H1 (cell line): ENCODE data around the gene SLC17A1. TPM values are rescaled to one million over a fixed set of nuclear protein-coding genes. Genes with fewer than 3 reads are reported as not detected.

Experiments used
- CTCF ChIA-PET: fragments of 300-600 bp; sonication (Branson Sonifier 250); formaldehyde crosslinking; loops from one replicate; lab custom pipeline; 2021; ENCODE audit not compliant: partially characterized antibody; lab: Charles Lee
- POLR2A ChIA-PET: fragments of 300-600 bp; sonication (Branson Sonifier 250); formaldehyde crosslinking; loops from one replicate; lab custom pipeline; 2021; ENCODE audit warnings: inconsistent platforms; ENCODE audit not compliant: partially characterized antibody; lab: Charles Lee
- DNase-seq, 2 experiments: peaks; one replicate each; pipeline versions ENCODE4 v3.0.0 to v3.0.0-alpha.2; 2010 to 2022; ENCODE audit warnings: low spot score in 2 of 2, low read depth in 1 of 2, mixed read lengths in 1 of 2
- FAIRE-seq: peaks from 2 replicates; lab custom pipeline; 2011; peaks lifted over from hg19 to GRCh38; lab: Jason Lieb, UNC
- H2AFZ ChIP-seq: 2 replicates; pipeline ENCODE4 v1.8.1; 2012; ENCODE audit warnings: low read length, inconsistent platforms
- H2AK5ac ChIP-seq: 2 replicates; pipeline ENCODE4 v1.6.1; 2013; ENCODE audit warnings: low read depth, low read length
- H2BK120ac ChIP-seq: replicated peaks from 2 replicates; pipeline ENCODE3; 2013; ENCODE audit warnings: low read depth, low read length, inconsistent platforms
- H2BK12ac ChIP-seq: 2 replicates; pipeline ENCODE4 v1.6.1; 2013; ENCODE audit warnings: low read depth, low read length
- H2BK15ac ChIP-seq: 2 replicates; pipeline ENCODE4 v1.6.1; 2013; ENCODE audit warnings: low read length
- H2BK20ac ChIP-seq: 2 replicates; pipeline ENCODE4 v1.6.1; 2013; ENCODE audit warnings: low read length
- H2BK5ac ChIP-seq: 2 replicates; pipeline ENCODE4 v1.6.1; 2013; ENCODE audit warnings: low read depth, low read length
- H3K14ac ChIP-seq: 2 replicates; pipeline ENCODE4 v1.6.1; 2013; ENCODE audit warnings: inconsistent platforms; ENCODE audit not compliant: insufficient read length
- H3K18ac ChIP-seq: 2 replicates; pipeline ENCODE4 v1.6.1; 2013; ENCODE audit warnings: low read length; ENCODE audit errors: extremely low read depth
- H3K23ac ChIP-seq: 2 replicates; pipeline ENCODE4 v1.6.1; 2013; ENCODE audit warnings: inconsistent platforms; ENCODE audit not compliant: insufficient read length
- H3K23me2 ChIP-seq: 2 replicates; pipeline ENCODE4 v1.6.1; 2013; ENCODE audit warnings: low read depth, low read length
- H3K27ac ChIP-seq: 2 replicates; pipeline ENCODE4 v1.6.1; 2011; ENCODE audit warnings: low read depth, low read length, inconsistent platforms
- H3K27me3 ChIP-seq, 4 experiments: replicated peaks in 1 of 4; 1 replicate in 1 of 4; 2 replicates in 3 of 4; pipeline versions ENCODE4 v1.6.1 to v1.8.1; 2011 to 2013; ENCODE audit warnings: low read length in 3 of 4, mild to moderate bottlenecking in 3 of 4, inconsistent platforms in 2 of 4, mixed read lengths in 2 of 4, moderate library complexity in 1 of 4; ENCODE audit not compliant: control insufficient read depth in 3 of 4, insufficient read depth in 3 of 4; ENCODE audit errors: extremely low read depth in 1 of 4
- H3K36me3 ChIP-seq, 4 experiments: 2 replicates each; pipeline versions ENCODE4 v1.6.1 to v1.8.1; 2011 to 2013; ENCODE audit warnings: mild to moderate bottlenecking in 4 of 4, low read length in 3 of 4, moderate library complexity in 2 of 4, control low read depth in 1 of 4, inconsistent platforms in 1 of 4; ENCODE audit not compliant: insufficient read depth in 4 of 4, control insufficient read depth in 2 of 4
- H3K4ac ChIP-seq: replicated peaks from 2 replicates; pipeline ENCODE3; 2013; ENCODE audit warnings: low read length, low read depth, mixed read lengths, inconsistent platforms; ENCODE audit not compliant: insufficient read length
- H3K4me1 ChIP-seq, 4 experiments: replicated peaks in 1 of 4; 1 replicate in 1 of 4; 2 replicates in 3 of 4; pipeline versions ENCODE4 v1.6.1 to v1.8.1; 2011 to 2013; ENCODE audit warnings: low read length in 3 of 4, inconsistent platforms in 2 of 4, mixed read lengths in 1 of 4; ENCODE audit not compliant: insufficient read depth in 4 of 4, control insufficient read depth in 3 of 4
- H3K4me2 ChIP-seq, 2 experiments: 2 replicates each; pipeline versions ENCODE4 v1.6.1 to v1.8.1; 2011 to 2013; ENCODE audit warnings: low read depth in 2 of 2, low read length in 2 of 2, control low read depth in 1 of 2, inconsistent platforms in 1 of 2, mild to moderate bottlenecking in 1 of 2; ENCODE audit not compliant: insufficient read depth in 1 of 2
- H3K4me3 ChIP-seq, 4 experiments: fragments of 200-600, 300-600 bp in 1 of 4; sonication (generic), shearing (Covaris generic), sonication (Bioruptor Twin) in 1 of 4; 2 replicates each; pipeline versions ENCODE4 v1.5.1 to v1.8.1; 2011 to 2016; ENCODE audit warnings: low read length in 4 of 4, low read depth in 3 of 4, control low read depth in 2 of 4, inconsistent platforms in 2 of 4, mild to moderate bottlenecking in 2 of 4, mixed read lengths in 1 of 4, moderate library complexity in 1 of 4; ENCODE audit not compliant: insufficient read depth in 2 of 4; ENCODE audit errors: extremely low read depth in 1 of 4
- H3K56ac ChIP-seq: replicated peaks from 2 replicates; pipeline ENCODE3; 2013; ENCODE audit warnings: low read depth, mild to moderate bottlenecking, mixed read lengths, low read length, inconsistent platforms; ENCODE audit not compliant: insufficient read length
- H3K79me1 ChIP-seq: 2 replicates; pipeline ENCODE4 v1.6.1; 2013; ENCODE audit warnings: low read depth, low read length, control low read depth
- H3K79me2 ChIP-seq, 2 experiments: 2 replicates each; pipeline versions ENCODE4 v1.6.1 to v1.8.1; 2012 to 2013; ENCODE audit warnings: low read length in 2 of 2, mild to moderate bottlenecking in 2 of 2, inconsistent platforms in 1 of 2; ENCODE audit not compliant: insufficient read depth in 2 of 2, control insufficient read depth in 1 of 2
- H3K9ac ChIP-seq, 4 experiments: replicated peaks in 1 of 4; 1 replicate in 1 of 4; 2 replicates in 3 of 4; pipeline versions ENCODE4 v1.6.1 to v1.8.1; 2011 to 2013; ENCODE audit warnings: low read depth in 3 of 4, low read length in 3 of 4, control low read depth in 2 of 4, mild to moderate bottlenecking in 2 of 4, moderate library complexity in 2 of 4, inconsistent platforms in 1 of 4; ENCODE audit errors: extremely low read depth in 1 of 4
- H3K9me3 ChIP-seq, 2 experiments: 2 replicates each; pipeline versions ENCODE4 v1.6.1 to v1.8.1; 2012 to 2013; ENCODE audit warnings: mild to moderate bottlenecking in 2 of 2, moderate library complexity in 2 of 2, control low read depth in 1 of 2, inconsistent platforms in 1 of 2, low read depth in 1 of 2, low read length in 1 of 2, mixed read lengths in 1 of 2; ENCODE audit not compliant: insufficient read depth in 2 of 2
- H4K20me1 ChIP-seq, 2 experiments: replicated peaks in 1 of 2; 2 replicates each; pipeline versions ENCODE3 to v1.8.1; 2011 to 2013; ENCODE audit warnings: inconsistent platforms in 2 of 2, low read length in 2 of 2, mild to moderate bottlenecking in 1 of 2; ENCODE audit not compliant: insufficient read depth in 2 of 2, control insufficient read depth in 1 of 2
- H4K5ac ChIP-seq: 2 replicates; pipeline ENCODE4 v1.6.1; 2013; ENCODE audit warnings: low read length, low read depth, mixed read lengths, inconsistent platforms; ENCODE audit not compliant: insufficient read length
- H4K8ac ChIP-seq: 2 replicates; pipeline ENCODE4 v1.8.0; 2013; ENCODE audit warnings: mild to moderate bottlenecking, moderate library complexity, low read length, inconsistent platforms; ENCODE audit not compliant: insufficient read depth; ENCODE audit errors: extremely low read depth
- H4K91ac ChIP-seq: replicated peaks from 2 replicates; pipeline ENCODE3; 2013; ENCODE audit warnings: low read length, mixed read lengths, inconsistent platforms; ENCODE audit not compliant: insufficient read length
- JUND ChIP-seq: IDR thresholded peaks from 2 replicates; pipeline ENCODE4 v1.6.1; 2011; ENCODE audit warnings: mild to moderate bottlenecking, improper control_type of control experiment, low read length
- polyA plus RNA-seq, 7 experiments: library from polyadenylated mRNA; depleted of rRNA in 3 of 7; stranded (reverse) in 5 of 7; unstranded in 2 of 7; fragments of >200 nt in 5 of 7; fragments of 200-250 nt in 2 of 7; gene quantifications; 1 replicate in 5 of 7; 2 replicates in 1 of 7; 4 replicates in 1 of 7; pipeline versions ENCODE4 v1.2.1 to v1.2.3, GENCODE V29; 2011 to 2013; ENCODE audit warnings: missing spikeins in 2 of 7, mixed read lengths in 2 of 7
- total RNA-seq: library from RNA; stranded (reverse); fragmentation: NEBNext Ultra II Directional; extraction: Animal tissue kit (Norgen Biotek cat#: 25700); gene quantifications from 2 replicates; pipeline ENCODE4 v1.2.1, GENCODE V29; 2021

The SLC17A1 gene
- total and polyA plus RNA-seq, 2 of the 8 experiments (the other 6 are each of a cell fraction or from before 2014, with no cell fraction given), result not detected

GRCh38 chr6:25821341-25821740 lies 10.5 kb downstream of the SLC17A1 start:
- Histone ChIP-seq H2AFZ (no peak overlapping the region), H4K8ac (no peak overlapping the region), H2BK15ac (no peak overlapping the region), H2AK5ac (no peak overlapping the region), H3K79me1 (no peaks in the 10 kb centered on the region), H3K18ac (no peak overlapping the region), H2BK20ac (no peak overlapping the region), H4K20me1 (no peaks in the 10 kb centered on the region), H3K56ac (no peak overlapping the region), H3K27ac (no peak overlapping the region), H3K23me2 (no peaks in the 10 kb centered on the region), H3K36me3 (no peaks in the 10 kb centered on the region), H3K9ac (no peak overlapping the region), H3K4me2 (no peak overlapping the region), H3K4me1 (peaks cover 0 to 3% (median under 1%) of the 10 kb centered on the region in 4 experiments; a peak in 4 of 7 replicates), H3K4ac (no peak overlapping the region), H3K23ac (no peak overlapping the region), H3K9me3 (no peaks in the 10 kb centered on the region), H4K5ac (no peak overlapping the region), H3K4me3 (no peak overlapping the region), H3K27me3 (no peaks in the 10 kb centered on the region), H2BK5ac (no peak overlapping the region), H2BK12ac (no peak overlapping the region), H3K79me2 (no peaks in the 10 kb centered on the region), H2BK120ac (no peak overlapping the region), H3K14ac (no peak overlapping the region), H4K91ac (no peak overlapping the region)
- POLR2A ChIA-PET, result no interaction called here
- FAIRE-seq, result no peak
- DNase-seq, result no peak
- no peak for TF ChIP-seq JUND
- CTCF ChIA-PET, result no interaction called here
